Stimulated activated CD4-positive, alpha-beta T cell treated with anti-CD3 and anti-CD28 coated beads, Interleukin-4, amount 100 ng/mL, for 48 hours (primary cell): ENCODE results near the gene POLR2L.

ENCODE experiments used
- DNase-seq, 2 donors: peaks; one replicate each; pipeline ENCODE4 v3.0.0-alpha.2; 2020; ENCODE audit warnings: low read depth in 2 of 2

POLR2L gene

GRCh38 chr11:854601-855329 lies 12.4 kb upstream of the POLR2L start:
- no peak for DNase-seq

DNA sequence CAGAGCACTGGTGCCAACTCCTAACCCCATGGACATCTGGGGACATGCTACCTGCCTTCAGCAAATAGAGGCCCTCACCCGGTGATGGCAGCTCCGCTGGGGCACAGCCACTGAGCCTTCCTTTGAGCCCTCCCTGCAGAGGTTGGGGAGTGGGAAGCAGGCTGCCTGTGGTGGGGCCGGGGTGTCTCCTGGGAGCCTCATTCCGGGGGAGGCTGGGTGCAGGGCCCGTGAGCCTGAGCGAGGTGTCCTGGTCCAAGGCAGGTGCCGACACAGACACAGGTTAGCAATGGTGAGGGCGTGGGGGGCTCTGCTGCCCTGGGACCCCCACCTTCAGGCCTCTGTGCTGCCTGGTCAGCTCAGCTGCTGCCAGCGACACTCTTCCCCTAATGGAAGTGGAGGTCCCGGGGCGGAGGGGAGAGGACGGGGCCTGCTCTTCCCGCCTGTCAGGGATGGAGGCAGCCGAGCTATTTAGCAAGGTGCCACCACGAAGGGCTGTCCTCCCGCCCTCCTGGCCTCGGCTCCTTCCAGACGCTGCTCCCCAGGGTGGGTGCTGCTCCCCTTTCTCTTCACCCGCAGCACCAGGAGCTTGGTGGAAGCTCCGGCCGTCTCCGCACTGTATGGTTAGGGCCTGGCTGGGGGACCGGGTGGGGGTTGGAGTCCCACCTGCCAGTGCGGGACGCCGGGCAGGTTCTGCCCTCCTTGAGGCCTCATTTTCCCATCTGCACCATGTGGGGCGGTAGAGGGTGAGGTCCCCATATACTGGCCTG lies 11.5 kb upstream of the POLR2L start:
- no peak for DNase-seq

DNA sequence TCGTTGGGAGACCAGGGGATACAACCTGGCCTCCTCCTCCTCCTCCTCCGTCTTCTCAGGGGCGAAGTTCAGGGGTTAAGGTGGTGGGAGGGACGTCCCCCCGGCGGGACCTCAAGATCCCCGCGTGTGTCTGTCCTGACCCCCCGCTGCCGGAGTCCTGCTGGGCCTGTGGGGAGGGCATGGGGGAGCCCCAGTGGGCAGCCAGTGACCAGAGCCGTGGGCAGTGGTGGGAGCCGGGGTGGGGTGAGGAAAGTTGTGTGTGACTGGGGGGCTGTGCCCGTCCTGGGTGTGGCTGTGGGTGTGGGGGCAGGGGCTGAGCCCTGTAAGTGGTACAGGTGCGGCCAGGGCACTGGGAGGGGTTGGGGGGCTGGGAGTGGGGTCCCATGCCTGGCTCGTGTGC lies 10.4 kb upstream of the POLR2L start:
- DNase-seq, result no peak

- DNase-seq, result no peak
Observed at GRCh38 chr11:850775-851763, 8.7 kb upstream of the POLR2L start.

- no peak for DNase-seq
Observed at GRCh38 chr11:849951-850774, 7.8 kb upstream of the POLR2L start.

GRCh38 chr11:849104-849824 lies 6.9 kb upstream of the POLR2L start:
- DNase-seq, result no peak

GRCh38 chr11:848380-848931 lies 6.1 kb upstream of the POLR2L start:
- DNase-seq, result peak; percentile 60 to 61

DNA sequence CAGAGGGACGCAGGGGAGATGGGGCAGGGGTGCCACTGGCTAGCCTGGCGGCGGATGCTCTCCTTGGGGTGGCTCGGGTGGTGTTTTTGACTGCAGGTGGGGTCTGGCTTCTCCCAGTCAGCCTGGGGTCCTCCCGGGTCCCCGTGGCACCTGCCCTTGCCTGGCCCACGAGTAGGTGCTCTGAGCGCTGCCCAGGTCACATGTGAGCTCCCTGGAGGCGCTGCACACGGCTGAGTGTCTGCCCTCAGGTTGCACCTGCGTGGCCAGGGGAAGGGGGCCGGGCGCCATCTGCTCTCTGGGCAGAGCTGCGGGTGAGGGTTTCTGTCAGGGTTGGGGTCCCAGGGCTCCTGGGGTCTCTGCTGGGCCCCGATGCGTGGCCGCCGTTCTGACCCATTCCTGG lies 5.5 kb upstream of the POLR2L start:
- no peak for DNase-seq

DNA sequence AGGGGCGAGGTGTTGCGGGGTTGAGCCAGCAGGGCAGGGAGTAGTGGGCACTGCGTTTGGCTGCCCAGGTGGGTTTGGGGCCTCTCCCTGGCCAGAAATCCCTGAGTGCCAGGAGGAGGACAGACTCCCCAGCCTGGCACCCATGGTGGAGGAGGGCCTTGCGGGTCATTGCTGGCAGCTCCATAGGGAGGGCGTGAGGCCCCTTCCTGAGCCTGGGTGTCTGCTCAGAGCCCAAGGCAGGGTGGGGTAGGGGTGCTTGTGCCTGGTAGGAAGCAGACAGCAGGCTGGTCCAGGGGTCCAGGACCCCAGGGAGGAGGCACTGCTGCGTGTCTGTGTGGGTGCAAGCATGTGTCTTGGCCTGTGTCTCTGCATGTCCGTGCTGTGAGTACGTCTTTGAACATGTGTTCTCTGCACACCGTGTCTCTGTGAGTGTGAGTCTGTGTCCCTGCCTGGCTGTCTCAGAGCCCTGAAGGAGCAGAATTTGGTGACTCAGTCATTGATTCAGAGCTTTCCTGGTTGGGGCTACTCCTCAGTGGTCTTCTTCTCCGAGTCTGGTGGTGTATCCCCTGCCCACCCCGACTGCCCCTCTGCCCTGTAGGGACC lies 4.3 kb upstream of the POLR2L start:
- DNase-seq, result no peak

DNA sequence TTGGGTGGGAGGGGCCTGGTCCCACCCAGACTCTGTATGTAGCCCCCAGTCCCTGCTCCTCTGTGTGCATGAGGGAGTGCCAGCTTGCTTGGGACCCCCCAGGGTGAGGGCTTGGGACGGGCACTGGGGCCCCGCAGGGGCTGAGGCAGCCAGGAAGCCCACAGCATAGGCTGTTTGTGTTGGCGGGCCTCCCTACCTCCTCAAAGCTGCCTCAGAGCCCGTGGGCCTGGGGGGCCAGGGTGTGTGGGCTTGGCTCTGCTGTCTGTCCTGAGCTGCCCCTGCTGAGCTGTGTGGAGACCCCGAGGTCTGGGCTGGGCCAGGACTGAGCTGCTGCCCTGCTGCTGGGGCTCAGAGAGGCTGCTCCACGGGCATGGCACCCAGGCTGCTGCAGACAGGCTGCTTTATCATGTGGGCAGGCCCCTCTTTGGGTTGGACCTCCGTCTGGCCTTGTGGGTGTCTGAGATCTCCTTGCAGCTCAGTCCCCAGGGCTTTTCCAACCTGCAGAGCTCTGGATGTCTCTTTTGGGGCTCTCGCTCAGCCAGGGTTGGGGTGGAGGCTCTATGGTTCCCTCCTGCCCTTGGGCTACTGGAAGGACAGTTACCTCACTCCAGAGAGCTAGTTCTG lies 3.7 kb upstream of the POLR2L start:
- DNase-seq, result no peak

DNA sequence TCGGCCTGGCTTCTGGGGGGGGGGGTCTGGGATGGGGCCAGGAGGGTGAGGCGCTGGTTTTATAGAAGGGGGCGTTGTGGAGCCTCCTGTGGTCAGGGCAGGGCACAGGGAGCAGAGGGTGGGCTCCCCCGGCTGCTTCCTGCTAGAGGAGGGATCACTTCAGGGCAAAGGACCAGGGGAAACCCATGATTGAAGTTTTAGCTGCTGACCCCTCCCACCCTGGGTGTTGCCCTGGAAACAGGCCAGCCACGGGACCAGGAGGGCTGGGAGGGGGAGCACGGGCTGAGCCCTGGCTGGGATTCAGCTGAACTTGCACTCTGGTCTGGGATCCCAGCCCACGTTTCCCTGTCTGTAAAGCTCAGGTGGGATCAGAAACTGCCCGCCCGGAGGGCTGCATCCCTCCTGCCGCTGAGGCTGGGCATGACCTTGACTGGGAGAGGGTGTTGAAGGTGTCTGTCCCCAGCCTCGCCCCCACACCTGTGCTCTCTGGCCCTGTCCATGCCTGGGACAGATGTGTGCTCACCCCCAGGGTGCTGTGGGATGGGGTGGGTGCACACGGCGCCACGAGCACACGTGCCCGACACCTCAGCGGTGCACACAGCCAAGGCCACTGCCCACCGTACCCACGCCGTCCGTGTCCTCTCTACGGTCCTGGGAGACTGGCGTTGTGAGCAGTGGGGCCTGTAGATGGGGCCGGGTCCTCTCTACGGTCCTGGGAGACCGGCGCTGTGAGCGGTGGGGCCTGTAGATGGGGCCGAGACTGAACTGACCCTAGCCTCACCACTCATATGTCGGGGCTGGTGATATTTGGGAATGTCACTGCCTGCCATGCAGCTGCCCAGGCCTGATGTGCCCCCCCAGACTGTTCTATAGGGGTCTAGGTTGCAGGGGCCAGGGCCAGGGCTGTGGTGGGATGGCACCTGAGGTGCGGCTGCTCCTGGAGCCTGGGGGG lies 2.6 kb upstream of the POLR2L start:
- no peak for DNase-seq

GRCh38 chr11:843818-844692 lies 1.7 kb upstream of the POLR2L start:
- DNase-seq, result no peak

DNA sequence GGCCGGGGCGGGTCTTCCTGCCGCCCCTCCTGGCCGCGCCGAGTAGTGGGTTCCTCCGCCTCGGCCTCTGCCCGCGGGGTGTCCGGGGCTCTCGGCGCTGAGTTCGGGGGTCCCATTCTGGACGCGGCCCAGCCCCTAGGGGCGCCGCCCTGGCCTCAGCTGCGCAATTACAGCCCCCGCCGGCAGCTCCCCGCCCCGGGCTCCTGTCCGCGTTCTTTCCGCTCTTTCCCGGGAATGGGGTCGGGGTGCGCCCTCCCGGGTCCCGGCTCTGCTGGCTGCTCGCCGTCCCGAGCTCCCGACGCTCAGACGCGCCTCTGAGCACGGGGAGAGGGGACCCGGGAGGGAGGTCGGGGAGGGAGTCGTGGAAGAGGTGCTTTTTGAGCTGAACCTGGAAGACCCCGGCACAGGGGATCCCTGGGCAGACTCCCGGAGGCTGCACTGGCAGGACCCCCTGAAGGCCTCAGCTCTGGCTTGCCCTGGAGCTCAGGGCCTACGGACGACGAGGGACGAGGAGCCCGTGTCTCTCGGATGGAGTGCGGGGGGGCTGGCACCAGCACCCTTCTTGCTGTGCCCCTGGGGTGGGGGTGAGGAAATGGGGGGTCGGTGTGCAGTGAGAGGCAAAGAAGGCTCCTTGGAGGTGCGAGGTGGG lies 881 bp upstream of the POLR2L start:
- DNase-seq, result no peak

DNA sequence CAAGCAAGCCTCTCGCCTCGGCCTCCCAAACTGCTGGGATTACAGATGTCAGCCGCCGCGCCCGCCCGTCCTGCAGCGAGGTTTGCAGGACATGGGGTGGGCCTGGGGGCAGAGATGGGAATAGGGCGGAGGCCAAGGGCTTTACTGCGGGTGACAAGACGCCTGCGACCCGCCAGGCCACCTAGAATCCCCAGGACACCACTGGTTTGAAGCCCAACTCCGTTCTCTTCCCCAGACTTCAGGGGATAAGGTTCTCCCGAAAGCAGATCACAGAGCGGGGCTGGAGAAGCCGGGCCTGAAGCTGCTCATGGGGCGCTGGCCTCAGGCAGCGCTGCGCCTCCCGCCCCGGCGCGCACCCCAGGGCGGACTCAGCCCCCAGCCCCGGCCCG lies 354 bp downstream of the POLR2L start:
- no peak for DNase-seq

DNA sequence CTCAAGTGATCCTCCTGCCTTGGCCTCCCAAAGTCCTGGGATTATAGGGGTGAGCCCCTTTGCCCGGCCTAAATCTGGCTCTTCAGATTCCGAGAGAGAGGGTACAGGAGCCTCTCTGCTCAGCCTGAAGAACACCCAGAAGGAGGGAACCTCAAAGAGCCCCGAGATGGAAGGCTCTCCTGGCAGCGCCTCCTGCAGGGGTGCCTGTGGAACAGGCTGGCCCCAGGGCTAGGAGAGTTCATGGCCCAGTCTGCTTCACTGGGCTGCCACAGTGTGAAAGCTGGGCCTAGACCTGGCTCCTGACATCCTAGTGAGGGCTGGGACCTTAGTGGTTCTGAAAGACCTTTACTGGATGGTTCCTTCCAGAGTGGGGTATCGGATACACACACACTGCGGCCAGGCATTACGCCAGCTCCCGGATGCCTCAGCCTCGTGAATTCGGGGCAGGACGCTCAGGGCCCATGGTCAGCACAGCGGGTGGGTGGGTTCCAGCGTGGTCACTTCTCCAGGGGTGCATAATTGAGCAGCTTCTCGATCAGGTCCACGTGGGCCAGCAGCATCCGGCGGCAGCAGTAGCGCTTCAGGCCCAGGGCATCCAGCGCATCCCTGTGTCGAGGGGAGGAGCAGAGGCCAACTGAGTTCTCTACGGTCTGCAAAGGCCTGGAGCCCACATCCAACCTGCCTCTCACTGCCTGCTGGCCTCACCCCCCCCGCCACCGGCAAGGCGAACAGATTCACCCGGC lies 2.3 kb downstream of the POLR2L start:
- DNase-seq, result no peak

DNA sequence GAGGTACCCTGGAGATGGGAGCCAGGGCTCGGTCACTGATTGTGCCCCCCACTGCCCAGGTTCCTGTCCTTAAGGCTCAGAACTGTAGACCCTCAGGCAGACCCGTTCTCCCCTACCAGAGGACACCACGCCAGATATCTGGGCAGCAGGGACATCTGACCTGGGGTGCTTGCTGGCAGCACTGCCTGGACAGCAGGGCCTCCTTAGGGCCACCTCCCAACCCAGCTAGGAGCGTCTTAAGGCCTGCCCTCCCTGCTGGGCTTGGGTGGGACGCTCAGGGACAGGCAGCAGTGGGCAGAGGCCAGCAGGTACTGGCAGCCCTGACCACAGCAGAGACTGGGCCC lies 3.1 kb downstream of the POLR2L start:
- no peak for DNase-seq
